AG10803 (cell line): Measurements from ENCODE around the gene VIP.

Source experiments
- DNase-seq: peaks from one replicate; pipeline ENCODE4 v3.0.0; 2010; ENCODE audit warnings: low read depth
- H3K4me3 ChIP-seq: 2 replicates; pipeline ENCODE4 v1.5.1; 2011; ENCODE audit warnings: mild to moderate bottlenecking, low read length, control low read depth
- TF ChIP-seq, protein P1 (sequence below): conservative IDR thresholded peaks from 2 replicates; pipeline ENCODE4 v1.5.1; 2011; ENCODE audit warnings: mild to moderate bottlenecking, low read length, control low read depth, inconsistent platforms

The VIP gene

DNA sequence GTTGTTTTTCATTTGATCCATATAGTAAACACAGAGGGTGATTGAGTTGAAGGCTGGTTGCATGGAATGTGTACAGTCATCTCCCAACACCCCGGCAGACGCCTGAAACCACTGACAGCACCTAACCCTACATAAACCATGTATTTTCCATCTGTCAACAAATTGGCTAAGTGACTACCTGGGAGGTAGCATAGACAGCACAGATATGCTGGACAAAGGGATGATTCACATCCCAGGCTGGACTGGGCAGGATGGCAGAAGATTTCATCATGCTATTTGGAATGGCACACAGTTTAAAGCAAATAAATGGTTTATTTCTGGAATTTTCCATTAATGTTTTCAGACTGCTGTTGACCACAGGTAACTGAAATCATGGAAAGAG is 4.4 kb upstream of the VIP start:
- TF ChIP-seq, protein P1, sequence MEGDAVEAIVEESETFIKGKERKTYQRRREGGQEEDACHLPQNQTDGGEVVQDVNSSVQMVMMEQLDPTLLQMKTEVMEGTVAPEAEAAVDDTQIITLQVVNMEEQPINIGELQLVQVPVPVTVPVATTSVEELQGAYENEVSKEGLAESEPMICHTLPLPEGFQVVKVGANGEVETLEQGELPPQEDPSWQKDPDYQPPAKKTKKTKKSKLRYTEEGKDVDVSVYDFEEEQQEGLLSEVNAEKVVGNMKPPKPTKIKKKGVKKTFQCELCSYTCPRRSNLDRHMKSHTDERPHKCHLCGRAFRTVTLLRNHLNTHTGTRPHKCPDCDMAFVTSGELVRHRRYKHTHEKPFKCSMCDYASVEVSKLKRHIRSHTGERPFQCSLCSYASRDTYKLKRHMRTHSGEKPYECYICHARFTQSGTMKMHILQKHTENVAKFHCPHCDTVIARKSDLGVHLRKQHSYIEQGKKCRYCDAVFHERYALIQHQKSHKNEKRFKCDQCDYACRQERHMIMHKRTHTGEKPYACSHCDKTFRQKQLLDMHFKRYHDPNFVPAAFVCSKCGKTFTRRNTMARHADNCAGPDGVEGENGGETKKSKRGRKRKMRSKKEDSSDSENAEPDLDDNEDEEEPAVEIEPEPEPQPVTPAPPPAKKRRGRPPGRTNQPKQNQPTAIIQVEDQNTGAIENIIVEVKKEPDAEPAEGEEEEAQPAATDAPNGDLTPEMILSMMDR = no peak
- DNase-seq = peak; percentile 76

DNA sequence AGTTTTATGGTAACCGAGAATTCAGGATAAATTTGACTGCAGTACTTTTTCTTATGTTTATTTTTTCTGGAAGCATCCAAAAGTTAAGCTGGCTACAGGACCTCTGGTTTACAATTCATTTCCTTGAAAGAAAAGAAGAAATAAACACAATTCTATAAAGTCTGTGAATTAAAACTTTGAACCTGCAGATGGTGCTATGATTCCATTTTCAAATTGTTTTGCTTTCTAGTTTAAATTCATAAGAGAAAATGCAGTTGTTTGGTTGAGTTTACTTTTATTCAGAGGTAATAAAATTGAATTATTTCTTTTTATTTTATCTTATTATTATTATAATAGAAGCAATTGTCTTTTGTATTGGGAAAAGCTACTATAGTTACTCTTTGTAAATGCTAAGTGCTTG is 1.8 kb upstream of the VIP start:
- TF ChIP-seq, protein P1 = peak; percentile 32
- no peak overlapping the region for H3K4me3 ChIP-seq
- peak; percentile 17 for DNase-seq

More for the DNA sequence above, 4.4 kb upstream of the VIP start:
- no peak overlapping the region for H3K4me3 ChIP-seq

DNA sequence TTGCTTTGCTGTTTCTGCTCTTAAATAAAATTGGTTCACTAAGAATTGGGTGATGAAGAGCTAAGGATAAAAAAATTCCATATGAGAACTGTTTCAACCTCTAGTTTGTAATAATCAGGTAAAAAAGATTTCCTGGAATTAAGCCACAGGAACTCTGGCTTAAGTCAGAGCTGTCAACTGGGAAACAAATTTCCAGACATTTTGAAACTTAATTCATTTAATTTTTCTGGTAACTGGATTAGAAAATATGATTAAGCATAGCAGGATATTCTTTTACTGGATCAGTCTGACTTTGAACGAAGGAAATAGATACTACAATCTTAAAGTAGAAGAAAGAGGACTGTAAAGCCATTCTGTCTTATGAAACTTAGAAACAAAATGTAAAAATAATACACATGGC is 1.3 kb upstream of the VIP start:
- no peak overlapping the region for H3K4me3 ChIP-seq
- DNase-seq = no peak
- TF ChIP-seq, protein P1 = no peak

DNA sequence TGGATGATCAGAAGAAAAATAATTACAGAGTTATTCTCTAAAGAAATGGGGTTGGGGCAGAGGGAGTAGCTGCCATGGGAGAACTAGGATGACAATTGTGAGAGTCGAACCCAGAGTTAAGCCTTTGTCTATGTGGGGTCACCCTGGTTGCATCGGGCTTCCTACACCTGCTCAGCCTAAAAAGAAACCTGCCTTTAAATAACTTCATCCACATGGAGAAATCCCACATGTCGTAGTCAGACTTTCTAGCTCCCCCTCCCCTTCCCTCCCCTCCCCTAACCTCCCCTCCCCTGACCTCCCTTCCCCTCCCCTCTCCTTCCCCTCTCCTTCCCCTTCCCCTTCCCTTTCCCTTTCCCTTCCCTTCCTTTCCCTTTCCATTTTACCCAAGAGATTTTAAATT is 14.7 kb downstream of the VIP start:
- no peak overlapping the region for H3K4me3 ChIP-seq
- TF ChIP-seq, protein P1 = no peak
- DNase-seq = no peak

DNA sequence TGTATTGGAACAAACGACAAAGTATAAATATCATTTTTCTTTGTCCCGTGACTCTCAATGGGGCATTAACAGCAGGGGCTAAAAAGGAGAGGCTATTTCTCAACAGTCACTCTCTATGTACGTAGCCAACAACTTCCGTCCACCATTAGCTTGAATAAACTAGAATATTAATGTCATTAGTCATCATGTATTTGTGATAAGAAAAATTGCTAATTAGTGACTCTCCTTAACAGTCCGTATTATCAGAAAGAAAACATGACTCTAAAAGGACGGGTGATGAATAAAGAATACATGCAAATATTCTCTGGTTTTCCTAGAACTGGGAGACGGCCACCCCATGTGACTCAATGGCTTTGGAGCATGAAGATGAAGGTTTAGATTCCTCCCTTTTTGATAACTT is 18.6 kb downstream of the VIP start:
- DNase-seq = no peak
- TF ChIP-seq, protein P1 = no peak
- no peak overlapping the region for H3K4me3 ChIP-seq

DNA sequence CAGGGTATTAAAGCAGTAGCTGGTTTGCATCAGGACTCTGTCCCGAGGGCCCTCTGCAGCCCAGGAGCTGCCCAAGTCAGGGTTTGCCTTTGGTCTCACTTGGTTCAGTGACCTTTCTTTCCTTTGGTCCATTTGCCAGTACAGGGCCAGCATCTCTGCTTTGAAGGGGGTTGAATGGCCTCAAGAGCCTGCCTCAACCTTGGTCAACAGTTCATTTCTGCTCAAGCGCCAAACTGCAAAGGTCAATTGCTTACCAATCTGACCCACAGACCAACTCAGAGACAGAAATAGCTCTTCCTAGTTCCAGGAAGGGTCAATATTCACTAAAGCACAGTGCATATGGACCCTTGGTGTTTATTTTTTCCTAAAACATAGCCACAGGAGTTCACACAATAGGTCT is 19.4 kb downstream of the VIP start:
- no peak overlapping the region for H3K4me3 ChIP-seq
- no peak for DNase-seq
- TF ChIP-seq, protein P1 = no peak

DNA sequence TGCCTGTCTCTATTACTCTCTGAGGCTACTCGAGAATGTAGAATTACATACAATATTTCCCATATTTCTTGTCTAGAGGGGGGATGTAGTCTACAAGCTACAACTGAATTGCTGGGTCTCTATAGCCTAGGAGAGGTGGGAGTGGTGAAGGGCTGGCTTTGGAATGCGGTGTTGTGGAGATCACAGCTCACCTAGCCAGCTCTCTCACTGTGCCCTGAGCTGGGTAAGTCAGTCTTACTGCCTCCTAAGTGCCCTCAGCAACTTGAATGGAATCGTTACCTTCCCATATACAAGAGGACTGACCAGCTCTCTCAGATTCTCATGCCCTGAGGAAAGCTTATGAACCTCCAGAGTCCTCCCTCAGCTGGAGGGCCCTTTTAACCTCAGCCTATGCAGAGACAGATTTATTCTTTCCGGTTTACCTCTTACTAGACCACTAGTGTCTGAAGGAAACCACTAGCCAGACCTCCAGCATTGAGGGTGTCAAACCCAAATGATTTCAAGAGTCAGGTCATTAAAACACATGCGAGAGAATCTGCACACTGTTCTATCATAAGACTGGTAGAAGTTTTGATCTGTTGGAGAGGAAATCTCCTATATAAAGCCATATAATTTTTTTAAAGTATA is 20.6 kb downstream of the VIP start:
- TF ChIP-seq, protein P1 = no peak
- no peak overlapping the region for H3K4me3 ChIP-seq
- no peak for DNase-seq
